GM23338 (cell line): ENCODE results near the gene SLC2A11. TPM values are rescaled to one million over a fixed set of nuclear protein-coding genes. Genes with fewer than 3 reads are reported as not detected.

Source experiments
- ATAC-seq: fragments of 200-7000 bp; cut with Tn5 transposase; 3 replicates; pipeline ENCODE4 v1.9.1; 2020
- DNase-seq: peaks from one replicate; pipeline ENCODE4 v3.0.0-alpha.2; 2015; ENCODE audit warnings: low spot score
- H2AFZ ChIP-seq: fragments of 200-600 bp; sonication (generic); 2 replicates; pipeline ENCODE4 v1.8.0; 2016; ENCODE audit warnings: antibody characterized with exemption, mild to moderate bottlenecking, moderate library complexity
- H3F3A ChIP-seq: fragments of 200-600 bp; sonication (generic); replicated peaks from 2 replicates; pipeline ENCODE4 v1.8.0; 2017; ENCODE audit warnings: antibody characterized with exemption, mixed run types, low read depth
- H3K27ac ChIP-seq: fragments of 200-600 bp; sonication (generic); 2 replicates; pipeline ENCODE4 v1.6.1; 2016; ENCODE audit warnings: low read depth
- H3K27me3 ChIP-seq: fragments of 200-600 bp; sonication (generic); 2 replicates; pipeline ENCODE4 v1.8.0; 2016; ENCODE audit warnings: mild to moderate bottlenecking, mixed run types, moderate library complexity; ENCODE audit not compliant: insufficient read depth
- H3K36me3 ChIP-seq: fragments of 200-600 bp; sonication (generic); 2 replicates; pipeline ENCODE4 v1.8.0; 2016; ENCODE audit warnings: mild to moderate bottlenecking; ENCODE audit not compliant: insufficient read depth
- H3K4me1 ChIP-seq: fragments of 200-600 bp; sonication (generic); 2 replicates; pipeline ENCODE4 v1.8.0; 2016; ENCODE audit warnings: mild to moderate bottlenecking, moderate library complexity; ENCODE audit not compliant: insufficient read depth
- H3K4me2 ChIP-seq: fragments of 200-600 bp; sonication (generic); 2 replicates; pipeline ENCODE4 v1.7.1; 2017; ENCODE audit warnings: mixed run types
- H3K4me3 ChIP-seq: fragments of 200-600 bp; sonication (generic); 2 replicates; pipeline ENCODE4 v1.6.1; 2016; ENCODE audit warnings: mixed run types
- H3K79me2 ChIP-seq: fragments of 200-600 bp; sonication (generic); replicated peaks from 2 replicates; pipeline ENCODE4 v1.8.0; 2017; ENCODE audit warnings: mild to moderate bottlenecking; ENCODE audit not compliant: insufficient read depth
- H3K9me2 ChIP-seq: fragments of 200-600 bp; sonication (generic); 2 replicates; pipeline ENCODE4 v1.8.0; 2017; ENCODE audit not compliant: insufficient read depth
- H4K20me1 ChIP-seq: fragments of 200-600 bp; sonication (generic); replicated peaks from 2 replicates; pipeline ENCODE4 v1.8.0; 2017; ENCODE audit warnings: mild to moderate bottlenecking; ENCODE audit not compliant: insufficient read depth
- H3K27ac Mint-ChIP-seq: 2 replicates; pipeline ENCODE4 v1.8.0; 2020; ENCODE audit warnings: inconsistent platforms, mild to moderate bottlenecking, moderate library complexity, mixed read lengths
- H3K27me3 Mint-ChIP-seq: 3 replicates; pipeline ENCODE4 v1.8.0; 2022; ENCODE audit warnings: low read depth, mild to moderate bottlenecking, moderate library complexity, mixed read lengths, inconsistent platforms; ENCODE audit not compliant: insufficient read depth, poor library complexity
- H3K36me3 Mint-ChIP-seq: 3 replicates; pipeline ENCODE4 v1.8.0; 2021; ENCODE audit warnings: low read depth, mild to moderate bottlenecking, inconsistent platforms, moderate library complexity, mixed read lengths
- H3K4me1 Mint-ChIP-seq: 3 replicates; pipeline ENCODE4 v1.8.0; 2020; ENCODE audit warnings: mild to moderate bottlenecking, inconsistent platforms, mixed read lengths
- H3K4me3 Mint-ChIP-seq: 3 replicates; pipeline ENCODE4 v1.8.0; 2021; ENCODE audit warnings: moderate library complexity, mild to moderate bottlenecking, inconsistent platforms, mixed read lengths
- H3K9me3 Mint-ChIP-seq: 3 replicates; pipeline ENCODE4 v1.8.0; 2020; ENCODE audit warnings: moderate library complexity, mild to moderate bottlenecking, inconsistent platforms, mixed read lengths
- CREB1 ChIP-seq: fragments of 250-450 bp; sonication (Bioruptor Pico); IDR thresholded peaks from 2 replicates; pipeline ENCODE4 v1.5.0; 2020; ENCODE audit warnings: low read depth, mild to moderate bottlenecking, moderate library complexity
- EZH2 ChIP-seq: fragments of 200-600 bp; sonication (generic); IDR thresholded peaks from one replicate; pipeline ENCODE4 v1.8.0; 2017; ENCODE audit warnings: antibody characterized with exemption, mild to moderate bottlenecking, low read depth; ENCODE audit not compliant: unreplicated experiment
- EZH2phosphoT487 ChIP-seq: fragments of 200-600 bp; sonication (generic); IDR thresholded peaks from one replicate; pipeline ENCODE4 v1.8.1; 2018; ENCODE audit warnings: antibody characterized with exemption; ENCODE audit not compliant: unreplicated experiment
- JUNB ChIP-seq: IDR thresholded peaks from one replicate; pipeline ENCODE4 v1.6.1; 2016; ENCODE audit warnings: antibody characterized with exemption; ENCODE audit not compliant: unreplicated experiment
- NANOG ChIP-seq: IDR thresholded peaks from 2 replicates; pipeline ENCODE4 v1.6.1; 2016; ENCODE audit warnings: antibody characterized with exemption, borderline replicate concordance
- POLR2AphosphoS5 ChIP-seq: IDR thresholded peaks from 2 replicates; pipeline ENCODE4 v1.6.1; 2016; ENCODE audit warnings: antibody characterized with exemption, low read depth
- STAT1 ChIP-seq: IDR thresholded peaks from one replicate; pipeline ENCODE4 v1.6.1; 2016; ENCODE audit warnings: antibody characterized with exemption; ENCODE audit not compliant: unreplicated experiment
- ZNF114 ChIP-seq: fragments of 250-450 bp; sonication (Bioruptor Pico); IDR thresholded peaks from 2 replicates; pipeline ENCODE4 v1.5.0; 2020; ENCODE audit warnings: mild to moderate bottlenecking, moderate library complexity
- ZNF331 ChIP-seq: fragments of 250-450 bp; sonication (Bioruptor Pico); IDR thresholded peaks from 2 replicates; pipeline ENCODE4 v1.5.0; 2020; ENCODE audit warnings: low read depth, mild to moderate bottlenecking, moderate library complexity
- polyA plus RNA-seq: library from polyadenylated mRNA; unstranded; fragments of >200 nt; fragmentation: Nextera tagmentation; extraction: Ambion mirVana; gene quantifications from 2 replicates; pipeline ENCODE4 v1.2.1, GENCODE V29; 2016
- total RNA-seq: library from RNA; depleted of rRNA; stranded (reverse); fragments of >200 nt; shearing (Covaris generic); gene quantifications from 2 replicates; pipeline ENCODE4 v1.2.3, GENCODE V29; 2014
- TF ChIP-seq, protein P1 (sequence below): IDR thresholded peaks from 2 replicates; pipeline ENCODE4 v1.6.1; 2016; ENCODE audit warnings: antibody characterized with exemption
- TF ChIP-seq, protein P2 (sequence below): fragments of 250-450 bp; sonication (Bioruptor Pico); IDR thresholded peaks from 2 replicates; pipeline ENCODE4 v1.5.0; 2020; ENCODE audit warnings: mild to moderate bottlenecking, moderate library complexity
- TF ChIP-seq, protein P3 (sequence below): IDR thresholded peaks from one replicate; pipeline ENCODE4 v1.6.1; 2018; ENCODE audit warnings: antibody characterized with exemption; ENCODE audit not compliant: unreplicated experiment
- TF ChIP-seq, protein P4 (sequence below), 2 experiments: fragments of 200-600 bp in 1 of 2; sonication (generic) in 1 of 2; conservative IDR thresholded peaks; 2 replicates each; pipeline versions ENCODE4 v1.5.1 to v1.6.1; 2016 to 2017; ENCODE audit warnings: antibody characterized with exemption in 2 of 2, low read depth in 2 of 2, mild to moderate bottlenecking in 2 of 2, moderate library complexity in 1 of 2

SLC2A11 gene
- total and polyA plus RNA-seq, 2 experiments from 2014 or later = 7.1 to 21.8 TPM

DNA sequence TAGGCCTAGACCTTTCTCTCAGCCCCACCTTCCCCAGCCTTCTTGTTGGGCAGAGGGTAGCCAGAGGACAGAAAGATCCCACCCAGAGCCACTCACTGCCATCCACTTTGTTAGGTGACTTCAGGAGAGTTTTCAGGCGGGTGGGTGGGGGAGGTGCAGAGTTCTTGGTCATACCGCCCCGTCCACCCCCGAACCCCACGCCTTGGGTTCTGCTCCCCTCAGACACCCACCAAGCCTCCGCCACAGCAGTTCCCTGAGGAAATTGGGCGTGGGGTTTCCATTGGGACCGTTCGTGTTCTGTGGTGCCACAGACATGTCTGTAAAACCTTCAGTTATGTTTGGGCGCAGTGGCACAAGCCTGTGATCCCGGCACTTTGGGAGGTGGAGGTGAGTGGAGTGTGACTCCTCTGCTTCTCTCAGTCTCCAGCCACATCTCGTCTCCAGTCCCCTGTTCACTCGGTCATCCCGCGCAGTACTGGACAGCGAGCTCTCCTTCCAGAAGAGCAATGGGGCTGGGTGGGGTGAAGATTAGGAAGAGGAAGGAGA, 38.0 kb downstream of the SLC2A11 start:
- peaks cover 35% of the 10 kb centered on the region for H3F3A ChIP-seq
- no peaks in the 10 kb centered on the region for H3K9me2 ChIP-seq
- ATAC-seq = no peak

More for the DNA sequence above, 38.0 kb downstream of the SLC2A11 start:
- Mint-ChIP-seq H3K36me3 (peaks cover 72% of the 10 kb centered on the region), H3K4me3 (peak overlapping the region; percentile 92), H3K9me3 (peaks cover 42% of the 10 kb centered on the region), H3K4me1 (peaks cover 34% of the 10 kb centered on the region), H3K27me3 (peaks cover 41% of the 10 kb centered on the region), H3K27ac (peak overlapping the region; percentile 96)
- Histone ChIP-seq H4K20me1 (peaks cover 7% of the 10 kb centered on the region), H3K4me3 (peak overlapping the region; percentile 99), H3K36me3 (peaks cover 6% of the 10 kb centered on the region), H3K79me2 (peaks cover 12% of the 10 kb centered on the region), H3K4me1 (peaks cover 19% of the 10 kb centered on the region; the same call in 1 of the 2 replicates), H3K27me3 (peaks cover under 1% of the 10 kb centered on the region; the same call in 1 of the 2 replicates), H3K4me2 (peak overlapping the region; percentile 99), H2AFZ (no peak overlapping the region), H3K27ac (peak overlapping the region; percentile 96)
- TF ChIP-seq ZNF114 (CRISPR knock-in tag) (no peak), NANOG (no peak), EZH2 (no peak), CREB1 (CRISPR knock-in tag) (no peak), EZH2phosphoT487 (no peak), STAT1 (no peak), ZNF331 (CRISPR knock-in tag) (no peak), JUNB (no peak), POLR2AphosphoS5 (no peak)
- TF ChIP-seq, protein P1, sequence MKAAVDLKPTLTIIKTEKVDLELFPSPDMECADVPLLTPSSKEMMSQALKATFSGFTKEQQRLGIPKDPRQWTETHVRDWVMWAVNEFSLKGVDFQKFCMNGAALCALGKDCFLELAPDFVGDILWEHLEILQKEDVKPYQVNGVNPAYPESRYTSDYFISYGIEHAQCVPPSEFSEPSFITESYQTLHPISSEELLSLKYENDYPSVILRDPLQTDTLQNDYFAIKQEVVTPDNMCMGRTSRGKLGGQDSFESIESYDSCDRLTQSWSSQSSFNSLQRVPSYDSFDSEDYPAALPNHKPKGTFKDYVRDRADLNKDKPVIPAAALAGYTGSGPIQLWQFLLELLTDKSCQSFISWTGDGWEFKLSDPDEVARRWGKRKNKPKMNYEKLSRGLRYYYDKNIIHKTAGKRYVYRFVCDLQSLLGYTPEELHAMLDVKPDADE = no peak
- TF ChIP-seq, protein P2, sequence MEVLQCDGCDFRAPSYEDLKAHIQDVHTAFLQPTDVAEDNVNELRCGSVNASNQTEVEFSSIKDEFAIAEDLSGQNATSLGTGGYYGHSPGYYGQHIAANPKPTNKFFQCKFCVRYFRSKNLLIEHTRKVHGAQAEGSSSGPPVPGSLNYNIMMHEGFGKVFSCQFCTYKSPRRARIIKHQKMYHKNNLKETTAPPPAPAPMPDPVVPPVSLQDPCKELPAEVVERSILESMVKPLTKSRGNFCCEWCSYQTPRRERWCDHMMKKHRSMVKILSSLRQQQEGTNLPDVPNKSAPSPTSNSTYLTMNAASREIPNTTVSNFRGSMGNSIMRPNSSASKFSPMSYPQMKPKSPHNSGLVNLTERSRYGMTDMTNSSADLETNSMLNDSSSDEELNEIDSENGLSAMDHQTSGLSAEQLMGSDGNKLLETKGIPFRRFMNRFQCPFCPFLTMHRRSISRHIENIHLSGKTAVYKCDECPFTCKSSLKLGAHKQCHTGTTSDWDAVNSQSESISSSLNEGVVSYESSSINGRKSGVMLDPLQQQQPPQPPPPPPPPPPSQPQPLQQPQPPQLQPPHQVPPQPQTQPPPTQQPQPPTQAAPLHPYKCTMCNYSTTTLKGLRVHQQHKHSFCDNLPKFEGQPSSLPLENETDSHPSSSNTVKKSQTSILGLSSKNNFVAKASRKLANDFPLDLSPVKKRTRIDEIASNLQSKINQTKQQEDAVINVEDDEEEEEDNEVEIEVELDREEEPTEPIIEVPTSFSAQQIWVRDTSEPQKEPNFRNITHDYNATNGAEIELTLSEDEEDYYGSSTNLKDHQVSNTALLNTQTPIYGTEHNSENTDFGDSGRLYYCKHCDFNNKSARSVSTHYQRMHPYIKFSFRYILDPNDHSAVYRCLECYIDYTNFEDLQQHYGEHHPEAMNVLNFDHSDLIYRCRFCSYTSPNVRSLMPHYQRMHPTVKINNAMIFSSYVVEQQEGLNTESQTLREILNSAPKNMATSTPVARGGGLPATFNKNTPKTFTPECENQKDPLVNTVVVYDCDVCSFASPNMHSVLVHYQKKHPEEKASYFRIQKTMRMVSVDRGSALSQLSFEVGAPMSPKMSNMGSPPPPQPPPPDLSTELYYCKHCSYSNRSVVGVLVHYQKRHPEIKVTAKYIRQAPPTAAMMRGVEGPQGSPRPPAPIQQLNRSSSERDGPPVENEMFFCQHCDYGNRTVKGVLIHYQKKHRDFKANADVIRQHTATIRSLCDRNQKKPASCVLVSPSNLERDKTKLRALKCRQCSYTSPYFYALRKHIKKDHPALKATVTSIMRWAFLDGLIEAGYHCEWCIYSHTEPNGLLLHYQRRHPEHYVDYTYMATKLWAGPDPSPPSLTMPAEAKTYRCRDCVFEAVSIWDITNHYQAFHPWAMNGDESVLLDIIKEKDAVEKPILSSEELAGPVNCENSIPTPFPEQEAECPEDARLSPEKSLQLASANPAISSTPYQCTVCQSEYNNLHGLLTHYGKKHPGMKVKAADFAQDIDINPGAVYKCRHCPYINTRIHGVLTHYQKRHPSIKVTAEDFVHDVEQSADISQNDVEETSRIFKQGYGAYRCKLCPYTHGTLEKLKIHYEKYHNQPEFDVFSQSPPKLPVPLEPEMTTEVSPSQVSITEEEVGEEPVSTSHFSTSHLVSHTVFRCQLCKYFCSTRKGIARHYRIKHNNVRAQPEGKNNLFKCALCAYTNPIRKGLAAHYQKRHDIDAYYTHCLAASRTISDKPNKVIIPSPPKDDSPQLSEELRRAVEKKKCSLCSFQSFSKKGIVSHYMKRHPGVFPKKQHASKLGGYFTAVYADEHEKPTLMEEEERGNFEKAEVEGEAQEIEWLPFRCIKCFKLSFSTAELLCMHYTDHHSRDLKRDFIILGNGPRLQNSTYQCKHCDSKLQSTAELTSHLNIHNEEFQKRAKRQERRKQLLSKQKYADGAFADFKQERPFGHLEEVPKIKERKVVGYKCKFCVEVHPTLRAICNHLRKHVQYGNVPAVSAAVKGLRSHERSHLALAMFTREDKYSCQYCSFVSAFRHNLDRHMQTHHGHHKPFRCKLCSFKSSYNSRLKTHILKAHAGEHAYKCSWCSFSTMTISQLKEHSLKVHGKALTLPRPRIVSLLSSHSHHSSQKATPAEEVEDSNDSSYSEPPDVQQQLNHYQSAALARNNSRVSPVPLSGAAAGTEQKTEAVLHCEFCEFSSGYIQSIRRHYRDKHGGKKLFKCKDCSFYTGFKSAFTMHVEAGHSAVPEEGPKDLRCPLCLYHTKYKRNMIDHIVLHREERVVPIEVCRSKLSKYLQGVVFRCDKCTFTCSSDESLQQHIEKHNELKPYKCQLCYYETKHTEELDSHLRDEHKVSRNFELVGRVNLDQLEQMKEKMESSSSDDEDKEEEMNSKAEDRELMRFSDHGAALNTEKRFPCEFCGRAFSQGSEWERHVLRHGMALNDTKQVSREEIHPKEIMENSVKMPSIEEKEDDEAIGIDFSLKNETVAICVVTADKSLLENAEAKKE (CRISPR knock-in tag) = no peak
- TF ChIP-seq, protein P3, sequence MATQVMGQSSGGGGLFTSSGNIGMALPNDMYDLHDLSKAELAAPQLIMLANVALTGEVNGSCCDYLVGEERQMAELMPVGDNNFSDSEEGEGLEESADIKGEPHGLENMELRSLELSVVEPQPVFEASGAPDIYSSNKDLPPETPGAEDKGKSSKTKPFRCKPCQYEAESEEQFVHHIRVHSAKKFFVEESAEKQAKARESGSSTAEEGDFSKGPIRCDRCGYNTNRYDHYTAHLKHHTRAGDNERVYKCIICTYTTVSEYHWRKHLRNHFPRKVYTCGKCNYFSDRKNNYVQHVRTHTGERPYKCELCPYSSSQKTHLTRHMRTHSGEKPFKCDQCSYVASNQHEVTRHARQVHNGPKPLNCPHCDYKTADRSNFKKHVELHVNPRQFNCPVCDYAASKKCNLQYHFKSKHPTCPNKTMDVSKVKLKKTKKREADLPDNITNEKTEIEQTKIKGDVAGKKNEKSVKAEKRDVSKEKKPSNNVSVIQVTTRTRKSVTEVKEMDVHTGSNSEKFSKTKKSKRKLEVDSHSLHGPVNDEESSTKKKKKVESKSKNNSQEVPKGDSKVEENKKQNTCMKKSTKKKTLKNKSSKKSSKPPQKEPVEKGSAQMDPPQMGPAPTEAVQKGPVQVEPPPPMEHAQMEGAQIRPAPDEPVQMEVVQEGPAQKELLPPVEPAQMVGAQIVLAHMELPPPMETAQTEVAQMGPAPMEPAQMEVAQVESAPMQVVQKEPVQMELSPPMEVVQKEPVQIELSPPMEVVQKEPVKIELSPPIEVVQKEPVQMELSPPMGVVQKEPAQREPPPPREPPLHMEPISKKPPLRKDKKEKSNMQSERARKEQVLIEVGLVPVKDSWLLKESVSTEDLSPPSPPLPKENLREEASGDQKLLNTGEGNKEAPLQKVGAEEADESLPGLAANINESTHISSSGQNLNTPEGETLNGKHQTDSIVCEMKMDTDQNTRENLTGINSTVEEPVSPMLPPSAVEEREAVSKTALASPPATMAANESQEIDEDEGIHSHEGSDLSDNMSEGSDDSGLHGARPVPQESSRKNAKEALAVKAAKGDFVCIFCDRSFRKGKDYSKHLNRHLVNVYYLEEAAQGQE = no peak
- TF ChIP-seq, protein P4, sequence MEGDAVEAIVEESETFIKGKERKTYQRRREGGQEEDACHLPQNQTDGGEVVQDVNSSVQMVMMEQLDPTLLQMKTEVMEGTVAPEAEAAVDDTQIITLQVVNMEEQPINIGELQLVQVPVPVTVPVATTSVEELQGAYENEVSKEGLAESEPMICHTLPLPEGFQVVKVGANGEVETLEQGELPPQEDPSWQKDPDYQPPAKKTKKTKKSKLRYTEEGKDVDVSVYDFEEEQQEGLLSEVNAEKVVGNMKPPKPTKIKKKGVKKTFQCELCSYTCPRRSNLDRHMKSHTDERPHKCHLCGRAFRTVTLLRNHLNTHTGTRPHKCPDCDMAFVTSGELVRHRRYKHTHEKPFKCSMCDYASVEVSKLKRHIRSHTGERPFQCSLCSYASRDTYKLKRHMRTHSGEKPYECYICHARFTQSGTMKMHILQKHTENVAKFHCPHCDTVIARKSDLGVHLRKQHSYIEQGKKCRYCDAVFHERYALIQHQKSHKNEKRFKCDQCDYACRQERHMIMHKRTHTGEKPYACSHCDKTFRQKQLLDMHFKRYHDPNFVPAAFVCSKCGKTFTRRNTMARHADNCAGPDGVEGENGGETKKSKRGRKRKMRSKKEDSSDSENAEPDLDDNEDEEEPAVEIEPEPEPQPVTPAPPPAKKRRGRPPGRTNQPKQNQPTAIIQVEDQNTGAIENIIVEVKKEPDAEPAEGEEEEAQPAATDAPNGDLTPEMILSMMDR (conservative IDR thresholded peaks at IDR 0.05; ENCODE audit: low read depth in 2 of 2) = no peak
- no peak for DNase-seq
